Central memory CD8-positive, alpha-beta T cell (primary cell): ENCODE data around the gene ENO4.

Experiments
- ATAC-seq: fragments of 150-1000 bp; cut with Tn5 transposase; replicated peaks from 2 replicates; pipeline ENCODE4 v1.10.0; 2022; ENCODE audit warnings: mild to moderate bottlenecking, moderate FRiP score, moderate number of reproducible peaks; ENCODE audit not compliant: poor library complexity, severe bottlenecking; ENCODE audit errors: extremely low read depth
- DNase-seq, 2 donors: peaks; one replicate each; pipeline ENCODE4 v3.0.0; 2021; ENCODE audit warnings: low spot score in 2 of 2
- H3K27ac Mint-ChIP-seq: one replicate; pipeline ENCODE4 v1.8.0; 2022; ENCODE audit warnings: low read depth, mild to moderate bottlenecking, moderate library complexity, mixed read lengths
- H3K27me3 Mint-ChIP-seq: one replicate; pipeline ENCODE4 v1.8.0; 2022; ENCODE audit warnings: mixed read lengths
- H3K36me3 Mint-ChIP-seq: one replicate; pipeline ENCODE4 v1.8.0; 2022; ENCODE audit warnings: mild to moderate bottlenecking, moderate library complexity, mixed read lengths; ENCODE audit not compliant: insufficient read depth
- H3K4me1 Mint-ChIP-seq: one replicate; pipeline ENCODE4 v1.8.0; 2022; ENCODE audit warnings: mixed read lengths
- H3K4me3 Mint-ChIP-seq: one replicate; pipeline ENCODE4 v1.8.0; 2022; ENCODE audit warnings: mild to moderate bottlenecking, moderate library complexity, mixed read lengths
- H3K9me3 Mint-ChIP-seq: one replicate; pipeline ENCODE4 v1.8.0; 2022; ENCODE audit warnings: mixed read lengths

ENO4 gene

DNA sequence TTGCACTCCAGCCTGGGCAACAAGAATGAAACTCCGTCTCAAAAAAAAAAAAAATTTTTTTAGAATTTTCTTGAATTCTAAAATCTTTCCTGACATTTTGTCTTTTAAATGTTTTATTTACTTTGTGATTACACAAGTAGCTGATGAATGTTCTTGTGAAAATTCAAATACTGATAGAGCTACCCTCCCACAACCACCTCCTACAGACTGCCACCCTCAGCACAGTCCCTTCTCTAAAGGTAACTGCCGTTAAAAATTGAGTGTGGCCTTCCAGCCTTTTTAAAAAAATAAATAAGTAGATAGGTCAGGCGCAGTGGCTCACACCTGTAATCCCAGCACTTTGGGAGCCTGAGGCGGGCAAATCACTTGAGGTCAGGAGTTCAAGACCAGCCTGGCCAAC is 15.1 kb downstream of the ENO4 start:
- H3K36me3 Mint-ChIP-seq, result no peaks in the 10 kb centered on the region
- H3K27me3 Mint-ChIP-seq, result peaks cover 8% of the 10 kb centered on the region
- DNase-seq (no peak), ATAC-seq (no peak)
- H3K9me3 Mint-ChIP-seq, result no peaks in the 10 kb centered on the region
- H3K4me3 Mint-ChIP-seq, result no peak overlapping the region
- H3K4me1 Mint-ChIP-seq, result no peaks in the 10 kb centered on the region
- H3K27ac Mint-ChIP-seq, result no peak overlapping the region

DNA sequence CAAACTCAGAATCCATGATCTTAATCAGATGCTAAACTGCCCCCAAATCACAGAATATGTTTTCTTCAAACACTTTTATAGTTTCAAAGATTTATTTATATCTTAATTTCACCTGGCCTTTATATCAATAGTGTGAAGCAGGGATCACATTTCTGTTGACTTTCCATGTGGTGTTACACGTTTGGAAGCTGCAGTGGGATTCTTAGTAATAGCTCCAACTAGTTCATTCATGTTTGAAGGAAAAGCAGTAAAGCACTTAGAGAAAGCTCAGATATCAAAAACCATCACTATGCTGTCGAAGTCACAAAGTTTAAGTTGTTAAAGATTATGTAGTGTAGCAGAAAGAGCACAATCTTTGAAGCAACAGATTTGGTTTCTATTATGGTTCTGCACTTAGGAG is 16.8 kb downstream of the ENO4 start:
- no peak overlapping the region for H3K4me3 Mint-ChIP-seq
- no peaks in the 10 kb centered on the region for H3K4me1 Mint-ChIP-seq
- DNase-seq (no peak), ATAC-seq (no peak)
- no peaks in the 10 kb centered on the region for H3K36me3 Mint-ChIP-seq
- H3K27ac Mint-ChIP-seq, result no peak overlapping the region
- peaks cover 8% of the 10 kb centered on the region for H3K27me3 Mint-ChIP-seq
- no peaks in the 10 kb centered on the region for H3K9me3 Mint-ChIP-seq

DNA sequence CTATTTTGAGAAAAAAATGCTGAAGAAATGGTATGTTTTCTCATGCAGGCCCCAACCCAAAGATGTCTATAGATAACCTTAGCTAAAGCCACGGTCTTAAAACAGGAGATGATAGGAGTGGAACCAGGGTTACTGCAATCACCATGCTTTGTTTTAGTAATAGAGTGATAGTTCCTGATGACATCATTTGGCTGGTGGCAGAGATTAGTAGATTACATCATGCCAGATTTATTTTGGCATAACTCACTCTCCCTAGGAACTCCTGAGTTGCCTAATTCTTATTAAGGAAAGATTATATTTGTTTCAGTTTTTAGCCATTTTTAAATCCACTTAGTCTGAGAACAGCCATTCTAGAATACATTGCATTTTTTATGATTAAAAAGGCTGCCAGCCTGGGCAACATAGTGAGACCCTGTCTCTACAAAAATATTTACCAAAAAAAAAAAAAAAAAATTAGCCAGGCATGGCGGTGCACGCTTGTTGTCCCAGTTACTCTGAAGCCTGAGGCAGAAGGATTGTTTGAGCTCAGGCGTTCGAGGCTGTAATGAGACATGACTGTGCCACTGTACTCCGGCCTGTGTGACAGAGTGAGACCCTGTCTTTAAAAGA is 17.8 kb downstream of the ENO4 start:
- H3K9me3 Mint-ChIP-seq, result no peaks in the 10 kb centered on the region
- peaks cover 8% of the 10 kb centered on the region for H3K27me3 Mint-ChIP-seq
- no peak overlapping the region for H3K4me3 Mint-ChIP-seq
- ATAC-seq (no peak), DNase-seq (no peak)
- H3K4me1 Mint-ChIP-seq, result no peaks in the 10 kb centered on the region
- H3K36me3 Mint-ChIP-seq, result no peaks in the 10 kb centered on the region
- no peak overlapping the region for H3K27ac Mint-ChIP-seq

DNA sequence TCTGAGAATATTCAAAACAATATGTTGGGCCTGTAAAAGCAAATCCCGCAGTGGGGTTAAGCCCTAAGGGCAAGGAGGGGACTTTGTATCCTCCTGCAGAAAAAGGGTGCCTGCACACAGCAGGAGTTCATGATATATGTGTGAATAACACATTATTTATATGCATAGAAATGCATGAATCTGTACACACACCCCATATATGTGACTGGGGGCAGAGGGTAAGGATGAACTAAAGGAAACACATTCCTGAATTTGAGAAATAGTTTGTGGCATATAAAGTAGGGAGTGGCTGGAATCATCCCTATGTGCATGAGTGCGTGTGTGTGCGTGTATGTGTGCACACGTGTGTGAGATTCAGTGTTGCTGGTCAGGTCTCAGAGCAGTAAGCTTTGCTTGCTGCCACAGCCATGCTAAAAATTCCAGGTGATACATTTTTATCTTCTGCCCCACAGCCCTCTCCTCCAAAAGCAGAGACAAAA is 18.9 kb downstream of the ENO4 start:
- Mint-ChIP-seq H3K4me3 (no peak overlapping the region), H3K27ac (no peak overlapping the region), H3K4me1 (no peaks in the 10 kb centered on the region), H3K36me3 (no peaks in the 10 kb centered on the region), H3K9me3 (peaks cover 5% of the 10 kb centered on the region), H3K27me3 (peaks cover 8% of the 10 kb centered on the region)
- no peak for ATAC-seq
- no peak for DNase-seq

DNA sequence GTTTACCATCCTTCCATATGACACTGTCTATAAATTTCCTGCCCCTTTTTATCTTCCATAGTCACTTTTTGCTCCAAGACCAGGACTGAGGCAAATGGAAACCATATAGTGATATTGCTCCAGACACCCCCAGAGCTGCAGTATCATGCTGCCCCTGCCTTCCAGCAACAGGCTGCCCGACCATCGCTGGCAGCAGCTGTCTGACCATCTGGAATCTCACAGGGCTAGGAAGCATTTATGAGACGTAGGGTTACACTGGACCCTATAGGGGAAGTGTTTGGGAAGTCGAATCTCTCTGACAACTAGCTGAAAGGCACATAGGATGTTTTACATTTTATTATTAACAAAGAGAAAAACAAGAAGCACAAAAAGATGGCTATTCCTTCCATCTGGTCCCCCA is 19.4 kb downstream of the ENO4 start:
- ATAC-seq, result no peak
- peaks cover 8% of the 10 kb centered on the region for H3K27me3 Mint-ChIP-seq
- H3K4me3 Mint-ChIP-seq, result no peak overlapping the region
- peaks cover 5% of the 10 kb centered on the region for H3K9me3 Mint-ChIP-seq
- no peaks in the 10 kb centered on the region for H3K4me1 Mint-ChIP-seq
- H3K36me3 Mint-ChIP-seq, result no peaks in the 10 kb centered on the region
- no peak for DNase-seq
- no peak overlapping the region for H3K27ac Mint-ChIP-seq

DNA sequence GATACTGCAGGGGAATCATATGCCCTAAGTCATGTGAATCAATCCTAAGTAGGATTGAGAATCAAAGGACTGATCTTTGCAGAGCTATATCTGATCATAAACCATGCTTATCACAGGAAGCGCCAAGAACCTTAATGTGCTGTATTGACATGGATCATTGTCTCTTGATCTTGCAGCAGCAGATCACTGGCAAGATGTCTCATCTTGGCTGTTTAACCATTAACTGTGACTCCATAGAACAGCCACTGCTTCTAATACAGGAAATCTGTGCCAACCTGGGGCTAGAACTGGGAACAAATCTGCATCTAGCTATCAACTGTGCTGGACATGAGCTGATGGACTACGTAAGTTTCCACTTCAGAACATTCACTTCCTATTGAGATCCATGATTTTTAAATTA is 21.6 kb downstream of the ENO4 start:
- DNase-seq, result no peak
- Mint-ChIP-seq H3K4me3 (no peak overlapping the region), H3K27ac (no peak overlapping the region), H3K9me3 (peaks cover 5% of the 10 kb centered on the region), H3K27me3 (peaks cover 8% of the 10 kb centered on the region), H3K36me3 (no peaks in the 10 kb centered on the region), H3K4me1 (no peaks in the 10 kb centered on the region)
- ATAC-seq, result no peak

DNA sequence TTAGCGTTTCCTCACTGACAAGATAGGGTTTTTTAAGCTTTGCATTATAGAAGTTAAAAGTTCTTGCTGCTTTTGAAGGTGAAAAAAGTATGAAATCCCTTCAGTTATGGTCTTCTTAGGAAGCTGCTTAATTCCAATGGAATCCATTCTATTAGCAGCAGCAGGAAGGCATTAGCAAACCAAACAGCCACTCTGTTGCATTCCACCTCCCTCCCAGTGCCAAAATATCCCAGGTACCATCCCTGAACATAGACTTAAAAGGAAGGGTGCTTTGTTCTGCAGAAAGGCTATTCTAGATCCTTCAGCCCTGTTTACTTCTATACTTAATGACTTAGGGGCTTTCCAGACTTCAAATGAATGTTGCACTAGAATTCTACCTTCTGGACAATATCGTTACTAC is 23.8 kb downstream of the ENO4 start:
- DNase-seq (no peak), ATAC-seq (no peak)
- H3K9me3 Mint-ChIP-seq, result peaks cover 5% of the 10 kb centered on the region
- H3K4me3 Mint-ChIP-seq, result no peak overlapping the region
- no peaks in the 10 kb centered on the region for H3K4me1 Mint-ChIP-seq
- H3K27me3 Mint-ChIP-seq, result peaks cover 8% of the 10 kb centered on the region
- H3K27ac Mint-ChIP-seq, result no peak overlapping the region
- no peaks in the 10 kb centered on the region for H3K36me3 Mint-ChIP-seq

DNA sequence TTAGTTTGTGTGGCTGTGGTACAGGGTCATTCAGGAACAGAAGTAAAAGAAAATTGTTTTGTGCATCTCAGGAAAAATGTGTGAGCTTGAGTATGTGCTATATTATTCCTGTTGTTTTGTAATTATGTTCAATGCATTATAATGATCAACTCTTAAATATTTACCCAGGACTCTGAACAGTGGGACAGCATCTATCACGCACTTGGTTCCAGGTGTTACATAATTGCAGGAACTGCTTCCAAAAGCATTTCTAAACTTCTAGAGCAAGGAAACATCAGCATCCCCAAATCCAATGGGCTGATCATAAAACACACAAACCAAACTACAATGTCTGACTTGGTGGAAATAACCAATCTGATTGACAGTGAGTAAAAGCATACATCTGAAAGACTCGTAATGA is 26.6 kb downstream of the ENO4 start:
- ATAC-seq, result no peak
- H3K9me3 Mint-ChIP-seq, result peaks cover 5% of the 10 kb centered on the region
- no peaks in the 10 kb centered on the region for H3K36me3 Mint-ChIP-seq
- no peak overlapping the region for H3K4me3 Mint-ChIP-seq
- H3K27ac Mint-ChIP-seq, result no peak overlapping the region
- no peaks in the 10 kb centered on the region for H3K4me1 Mint-ChIP-seq
- no peak for DNase-seq
- peaks cover 3% of the 10 kb centered on the region for H3K27me3 Mint-ChIP-seq

DNA sequence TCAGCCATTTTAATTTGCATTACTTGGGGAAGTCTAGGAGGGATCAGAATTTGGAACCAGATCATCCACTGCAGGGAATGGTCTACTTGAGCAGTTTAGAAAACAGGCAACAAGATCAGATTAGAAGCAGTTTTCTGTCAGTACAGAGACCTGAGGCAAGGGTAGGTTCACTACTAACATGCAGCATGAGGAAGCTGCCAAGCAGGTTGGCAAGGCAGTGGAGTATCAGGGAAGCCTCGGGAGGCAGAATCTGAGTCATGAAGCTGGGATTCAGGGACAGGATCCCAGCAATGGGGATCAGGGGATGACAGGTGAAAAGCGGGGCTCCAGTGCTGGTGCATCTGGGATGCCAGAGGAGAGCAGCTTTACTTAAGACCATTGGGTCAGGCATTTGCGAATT is 28.1 kb downstream of the ENO4 start:
- H3K9me3 Mint-ChIP-seq, result peaks cover 3% of the 10 kb centered on the region
- no peak overlapping the region for H3K4me3 Mint-ChIP-seq
- peaks cover 17% of the 10 kb centered on the region for H3K27me3 Mint-ChIP-seq
- no peak overlapping the region for H3K27ac Mint-ChIP-seq
- DNase-seq (no peak), ATAC-seq (no peak)
- no peaks in the 10 kb centered on the region for H3K36me3 Mint-ChIP-seq
- H3K4me1 Mint-ChIP-seq, result no peaks in the 10 kb centered on the region

DNA sequence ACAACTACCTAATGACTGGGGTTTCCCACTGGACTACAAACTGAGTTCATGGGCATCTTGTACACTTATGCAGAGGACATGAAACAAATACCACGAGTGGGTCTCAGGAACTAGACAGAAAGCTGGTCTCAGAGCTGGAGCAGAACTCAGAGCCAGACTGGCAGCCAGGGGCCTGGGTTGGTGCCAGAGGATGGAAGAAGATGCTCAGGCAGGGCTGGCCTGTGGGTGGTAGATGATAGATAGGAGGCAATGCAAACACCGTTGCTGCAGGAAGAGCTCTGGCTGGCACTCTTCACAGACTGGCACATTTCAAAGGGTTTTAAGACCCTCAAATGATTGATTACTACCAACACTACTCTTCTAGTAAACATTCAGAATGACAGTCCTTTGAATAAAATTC is 28.8 kb downstream of the ENO4 start:
- ATAC-seq, result no peak
- no peak for DNase-seq
- peaks cover 17% of the 10 kb centered on the region for H3K27me3 Mint-ChIP-seq
- no peaks in the 10 kb centered on the region for H3K36me3 Mint-ChIP-seq
- H3K9me3 Mint-ChIP-seq, result no peaks in the 10 kb centered on the region
- H3K27ac Mint-ChIP-seq, result no peak overlapping the region
- H3K4me3 Mint-ChIP-seq, result no peak overlapping the region
- H3K4me1 Mint-ChIP-seq, result no peaks in the 10 kb centered on the region

DNA sequence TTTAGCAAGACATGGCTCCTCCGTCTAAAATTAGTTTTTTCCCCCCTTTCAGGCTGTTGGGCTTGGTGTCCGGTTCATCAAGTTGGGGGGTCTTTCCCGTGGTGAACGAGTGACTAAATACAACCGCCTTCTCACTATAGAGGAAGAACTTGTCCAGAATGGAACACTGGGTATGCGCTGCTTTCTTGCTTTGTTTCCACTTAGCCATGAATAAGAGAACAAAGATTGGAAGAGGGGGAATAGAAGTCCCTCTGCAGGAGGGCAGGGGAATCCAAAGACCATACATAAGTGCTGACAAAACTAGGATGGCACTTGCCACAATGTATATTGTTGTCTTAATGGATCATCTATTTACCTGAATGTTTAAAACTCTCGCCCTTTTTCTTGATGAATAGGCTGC is 30.5 kb downstream of the ENO4 start:
- Mint-ChIP-seq H3K36me3 (no peaks in the 10 kb centered on the region), H3K27ac (no peak overlapping the region), H3K4me1 (no peaks in the 10 kb centered on the region), H3K9me3 (no peaks in the 10 kb centered on the region), H3K4me3 (no peak overlapping the region), H3K27me3 (peaks cover 17% of the 10 kb centered on the region)
- no peak for DNase-seq
- no peak for ATAC-seq

DNA sequence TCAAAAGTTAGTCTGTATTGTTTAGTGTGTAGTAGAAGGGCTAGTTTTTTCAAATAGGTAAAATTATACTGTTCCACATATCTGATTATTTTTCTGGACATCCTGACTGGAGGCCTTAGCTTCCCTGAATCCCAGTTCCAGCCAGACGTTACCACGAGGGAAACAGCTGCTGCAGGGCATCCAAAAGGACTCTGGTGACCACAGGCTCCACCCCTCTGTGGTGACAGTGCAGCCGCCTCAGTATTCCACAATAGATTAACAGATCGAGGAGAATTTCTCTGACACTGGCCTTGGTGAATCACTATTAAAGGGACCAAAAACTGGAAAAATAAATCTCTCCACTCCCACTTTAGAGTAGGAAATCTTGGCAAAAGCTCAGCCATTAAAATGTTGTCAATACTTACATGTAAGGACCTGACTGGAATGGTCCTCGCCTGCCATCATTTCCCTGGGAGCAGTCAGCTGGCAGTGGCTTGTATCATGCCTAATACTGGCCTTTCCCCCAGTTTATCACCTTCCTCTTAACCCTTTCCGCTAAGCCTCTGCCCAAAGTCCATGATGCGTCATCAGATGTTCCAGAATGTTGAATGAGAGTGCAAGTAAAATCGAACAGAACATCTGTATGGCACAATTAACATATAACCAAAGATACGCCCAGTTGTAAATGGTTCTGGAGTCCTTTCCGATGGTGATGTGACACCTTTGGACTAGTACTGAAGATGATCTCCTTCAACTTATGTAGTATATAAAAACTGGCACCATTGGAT is 31.6 kb downstream of the ENO4 start:
- no peaks in the 10 kb centered on the region for H3K9me3 Mint-ChIP-seq
- no peaks in the 10 kb centered on the region for H3K36me3 Mint-ChIP-seq
- H3K27me3 Mint-ChIP-seq, result peaks cover 17% of the 10 kb centered on the region
- H3K4me3 Mint-ChIP-seq, result no peak overlapping the region
- no peaks in the 10 kb centered on the region for H3K4me1 Mint-ChIP-seq
- ATAC-seq (no peak), DNase-seq (no peak)
- H3K27ac Mint-ChIP-seq, result no peak overlapping the region

DNA sequence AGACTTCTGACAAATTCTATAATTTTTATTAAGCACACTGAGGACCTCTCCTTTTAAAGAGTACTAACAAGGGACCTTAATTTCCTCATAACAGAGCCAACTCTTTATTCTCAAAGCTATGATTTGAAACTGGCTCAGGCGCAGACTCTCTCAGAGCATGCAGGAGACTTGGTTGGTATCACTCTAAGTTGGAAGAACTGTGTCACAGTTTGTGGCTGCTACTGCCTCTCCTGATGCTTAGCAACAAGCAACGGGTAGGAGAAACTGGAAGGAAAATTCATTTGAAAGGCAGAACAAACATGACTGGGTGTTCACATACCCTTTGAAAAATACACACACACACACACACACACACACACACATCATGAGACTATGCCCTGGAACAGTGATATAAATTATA is 33.3 kb downstream of the ENO4 start:
- Mint-ChIP-seq H3K9me3 (no peaks in the 10 kb centered on the region), H3K27me3 (peaks cover 17% of the 10 kb centered on the region), H3K27ac (no peak overlapping the region), H3K4me1 (no peaks in the 10 kb centered on the region), H3K4me3 (no peak overlapping the region), H3K36me3 (no peaks in the 10 kb centered on the region)
- no peak for ATAC-seq
- no peak for DNase-seq
